B cell (primary cell): ENCODE results near the gene BRF1. TPM values are rescaled to one million over a fixed set of nuclear protein-coding genes. Genes with fewer than 3 reads are reported as not detected.

Experiments
- ATAC-seq: fragments of 200-7000 bp; cut with Tn5 transposase; one replicate; pipeline ENCODE4 v1.10.0; 2021; ENCODE audit warnings: low read depth, mild to moderate bottlenecking, moderate number of reproducible peaks, moderate library complexity
- CTCF ChIA-PET: fragments of 350-600 bp; sonication (Branson Sonifier 250); formaldehyde crosslinking; loops from one replicate; lab custom pipeline; 2021; ENCODE audit warnings: antibody characterized with exemption, inconsistent platforms; lab: Charles Lee
- POLR2A ChIA-PET: fragments of 350-600 bp; sonication (Branson Sonifier 250); formaldehyde crosslinking; loops from one replicate; lab custom pipeline; 2021; ENCODE audit warnings: antibody characterized with exemption; lab: Charles Lee
- DNase-seq: peaks from one replicate; pipeline ENCODE4 v3.0.0; 2013
- H2AFZ ChIP-seq: 2 replicates; pipeline ENCODE4 v1.6.1; 2012; ENCODE audit warnings: mild to moderate bottlenecking, low read depth, low read length; ENCODE audit not compliant: insufficient read depth, poor library complexity, severe bottlenecking
- H3K27ac ChIP-seq, 2 donors: 1 replicate in 1 of 2; 2 replicates in 1 of 2; pipeline ENCODE4 v1.5.1; 2012 to 2013; ENCODE audit warnings: low read length in 2 of 2, mild to moderate bottlenecking in 2 of 2, moderate library complexity in 1 of 2
- H3K27me3 ChIP-seq, 4 experiments: fragments of 200-600 bp in 1 of 4; sonication (generic) in 1 of 4; replicated peaks in 1 of 4; 1 replicate in 2 of 4; 2 replicates in 2 of 4; pipeline versions ENCODE4 v1.6.1 to v1.7.0; 2013 to 2016; ENCODE audit warnings: low read length in 3 of 4, mild to moderate bottlenecking in 2 of 4, mixed read lengths in 1 of 4, moderate library complexity in 1 of 4; ENCODE audit not compliant: insufficient read depth in 4 of 4, control insufficient read depth in 3 of 4; ENCODE audit errors: control extremely low read depth in 1 of 4
- H3K36me3 ChIP-seq, 2 experiments: replicated peaks in 1 of 2; 1 replicate in 1 of 2; 2 replicates in 1 of 2; pipeline versions ENCODE4 v1.6.1 to v1.7.1; 2013; ENCODE audit warnings: low read length in 1 of 2; ENCODE audit not compliant: insufficient read depth in 2 of 2, control insufficient read depth in 1 of 2; ENCODE audit errors: control extremely low read depth in 1 of 2, extremely low read depth in 1 of 2
- H3K4me1 ChIP-seq, 2 donors: fragments of 200-600 bp in 1 of 2; sonication (generic) in 1 of 2; 1 replicate in 1 of 2; 2 replicates in 1 of 2; pipeline versions ENCODE4 v1.5.1 to v1.6.1; 2013 to 2017; ENCODE audit warnings: low read length in 2 of 2; ENCODE audit not compliant: control insufficient read depth in 2 of 2, insufficient read depth in 2 of 2
- H3K4me2 ChIP-seq: replicated peaks from 2 replicates; pipeline ENCODE3; 2012; ENCODE audit warnings: mild to moderate bottlenecking, low read depth, low read length; ENCODE audit not compliant: poor library complexity, severe bottlenecking
- H3K4me3 ChIP-seq, 5 experiments: fragments of 200-600 bp in 1 of 5; sonication (generic) in 1 of 5; 1 replicate in 3 of 5; 2 replicates in 2 of 5; pipeline versions ENCODE4 v1.5.1 to v1.7.0; 2011 to 2016; ENCODE audit warnings: low read length in 4 of 5, mild to moderate bottlenecking in 4 of 5, low read depth in 2 of 5, control low read depth in 1 of 5, moderate library complexity in 1 of 5; ENCODE audit not compliant: insufficient read depth in 1 of 5; ENCODE audit errors: control extremely low read depth in 1 of 5, extremely low read depth in 1 of 5
- H3K79me2 ChIP-seq: fragments of 200-600 bp; sonication (generic); one replicate; pipeline ENCODE4 v1.6.0; 2016; ENCODE audit warnings: low read length; ENCODE audit not compliant: control insufficient read depth, insufficient read depth
- H3K9ac ChIP-seq: fragments of 200-600 bp; sonication (generic); 2 replicates; pipeline ENCODE4 v1.6.1; 2017; ENCODE audit warnings: mild to moderate bottlenecking, low read length, moderate library complexity
- H3K9me3 ChIP-seq, 3 donors: one replicate each; pipeline versions ENCODE4 v1.6.1 to v1.7.1; 2013; ENCODE audit warnings: low read length in 2 of 3; ENCODE audit not compliant: control insufficient read depth in 2 of 3, insufficient read depth in 1 of 3; ENCODE audit errors: control extremely low read depth in 1 of 3
- H4K20me1 ChIP-seq: 2 replicates; pipeline ENCODE4 v1.6.0; 2012; ENCODE audit warnings: mild to moderate bottlenecking, low read length; ENCODE audit not compliant: insufficient read depth, control insufficient read depth, poor library complexity, severe bottlenecking
- H3K27ac Mint-ChIP-seq: one replicate; pipeline ENCODE4 v1.8.0; 2021; ENCODE audit warnings: mixed read lengths
- H3K27me3 Mint-ChIP-seq: one replicate; pipeline ENCODE4 v1.8.0; 2021; ENCODE audit warnings: mixed read lengths
- H3K4me1 Mint-ChIP-seq: one replicate; pipeline ENCODE4 v1.8.0; 2021; ENCODE audit warnings: mixed read lengths
- H3K4me3 Mint-ChIP-seq: one replicate; pipeline ENCODE4 v1.8.0; 2021; ENCODE audit warnings: mixed read lengths
- H3K9me3 Mint-ChIP-seq: one replicate; pipeline ENCODE4 v1.8.0; 2022; ENCODE audit warnings: mixed read lengths; ENCODE audit not compliant: insufficient read depth
- EZH2 ChIP-seq: IDR thresholded peaks from 2 replicates; pipeline ENCODE4 v1.6.1; 2012; ENCODE audit warnings: borderline replicate concordance, low read depth, mild to moderate bottlenecking, moderate library complexity, low read length; ENCODE audit not compliant: insufficient read depth, poor library complexity, severe bottlenecking
- WGBS: methylation state at CpG from one replicate; pipeline ENCODE4 v1.1.5; 2013; ENCODE audit warnings: missing lambda C conversion rate; ENCODE audit not compliant: insufficient coverage; 5-methylcytosine and 5-hydroxymethylcytosine counted together
- intact Hi-C: fragments of 100-400 bp; cut with micrococcal nuclease; formaldehyde crosslinking; loops from one replicate; pipeline ENCODE4 v1.10.0; 2022
- polyA plus RNA-seq: library from polyadenylated mRNA; depleted of rRNA; stranded (reverse); fragments of >200 nt; gene quantifications from 2 replicates; pipeline ENCODE4 v1.2.3, GENCODE V29; 2012
- total RNA-seq, 2 donors: library from RNA; stranded (reverse); fragments of 120-200 nt in 1 of 2; gene quantifications; 1 replicate in 1 of 2; 2 replicates in 1 of 2; pipeline versions ENCODE4 v1.2.3 to v1.2.4, GENCODE V29; 2013 to 2022
- TF ChIP-seq, protein P1 (sequence below): fragments of 200-600 bp; IDR thresholded peaks from one replicate; pipeline ENCODE4 v1.8.0; 2022; ENCODE audit warnings: antibody characterized with exemption, mild to moderate bottlenecking

BRF1 gene
- total and polyA plus RNA-seq, 2 donors (not counting 1 experiment from before 2014, with no cell fraction given) = 24.5 to 55.8 TPM

DNA sequence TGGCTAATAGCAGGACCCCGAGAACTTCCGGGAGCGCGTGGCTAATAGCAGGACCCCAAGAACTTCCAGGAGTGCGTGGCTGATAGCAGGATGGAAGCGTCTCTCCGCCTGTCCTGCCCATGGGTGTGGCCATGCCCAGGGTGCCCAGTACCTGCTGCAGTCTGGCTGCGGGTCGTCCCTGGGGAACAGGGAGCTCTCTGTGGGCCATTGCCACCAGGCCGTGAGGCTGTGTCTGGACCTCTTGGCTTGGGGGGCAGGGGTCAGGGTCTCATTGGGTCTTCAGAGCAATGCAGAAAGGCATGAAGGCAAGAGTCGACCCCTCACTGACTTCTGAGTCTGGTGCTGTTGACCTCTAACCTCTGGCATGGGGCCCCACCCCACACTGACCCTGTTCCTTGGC lies 49.2 kb upstream of the BRF1 start:
- no peak for TF ChIP-seq EZH2
- TF ChIP-seq, protein P1, sequence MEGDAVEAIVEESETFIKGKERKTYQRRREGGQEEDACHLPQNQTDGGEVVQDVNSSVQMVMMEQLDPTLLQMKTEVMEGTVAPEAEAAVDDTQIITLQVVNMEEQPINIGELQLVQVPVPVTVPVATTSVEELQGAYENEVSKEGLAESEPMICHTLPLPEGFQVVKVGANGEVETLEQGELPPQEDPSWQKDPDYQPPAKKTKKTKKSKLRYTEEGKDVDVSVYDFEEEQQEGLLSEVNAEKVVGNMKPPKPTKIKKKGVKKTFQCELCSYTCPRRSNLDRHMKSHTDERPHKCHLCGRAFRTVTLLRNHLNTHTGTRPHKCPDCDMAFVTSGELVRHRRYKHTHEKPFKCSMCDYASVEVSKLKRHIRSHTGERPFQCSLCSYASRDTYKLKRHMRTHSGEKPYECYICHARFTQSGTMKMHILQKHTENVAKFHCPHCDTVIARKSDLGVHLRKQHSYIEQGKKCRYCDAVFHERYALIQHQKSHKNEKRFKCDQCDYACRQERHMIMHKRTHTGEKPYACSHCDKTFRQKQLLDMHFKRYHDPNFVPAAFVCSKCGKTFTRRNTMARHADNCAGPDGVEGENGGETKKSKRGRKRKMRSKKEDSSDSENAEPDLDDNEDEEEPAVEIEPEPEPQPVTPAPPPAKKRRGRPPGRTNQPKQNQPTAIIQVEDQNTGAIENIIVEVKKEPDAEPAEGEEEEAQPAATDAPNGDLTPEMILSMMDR = no peak
- CTCF ChIA-PET = no interaction called here

DNA sequence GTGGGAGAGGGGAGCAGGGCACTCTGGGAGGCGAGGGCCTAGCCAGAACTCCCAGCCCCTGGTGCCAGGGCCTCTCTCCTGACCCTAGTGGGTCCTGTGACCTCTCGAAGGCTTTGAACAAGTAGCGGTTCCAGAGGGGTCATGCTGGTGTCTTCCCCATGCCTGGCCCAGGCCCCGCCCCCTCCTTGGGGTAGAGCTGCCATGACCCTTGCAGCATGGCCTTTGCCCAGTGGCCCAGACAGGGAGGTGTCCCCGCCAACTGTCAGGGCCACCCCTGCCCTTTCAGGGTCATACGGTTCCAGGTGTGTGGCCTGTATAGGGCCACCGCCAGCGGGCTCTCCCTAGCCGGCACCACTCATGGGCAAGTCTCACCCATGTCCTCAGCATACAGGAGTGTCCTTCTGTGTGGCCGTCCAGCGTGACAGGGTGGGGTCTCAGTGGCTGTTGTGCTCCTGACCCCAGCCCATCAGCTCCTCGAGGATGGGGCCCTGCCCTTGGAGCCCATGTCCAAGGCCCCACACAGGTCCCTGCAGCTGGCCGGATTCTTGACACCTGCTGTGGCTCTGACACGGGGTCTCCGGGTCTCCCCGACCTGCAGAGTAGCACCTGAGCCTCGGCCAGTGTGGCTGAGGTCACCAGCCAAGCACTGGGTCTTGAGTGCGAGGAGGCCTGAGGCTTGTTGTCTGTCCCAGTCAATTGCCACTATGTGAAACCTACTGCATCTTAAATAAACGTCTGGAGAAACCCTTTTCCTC lies 48.3 kb upstream of the BRF1 start:
- Histone ChIP-seq H3K4me3 (no peak overlapping the region), H3K27ac (no peak overlapping the region), H3K9me3 (peaks cover 0 to 17% (median 5%) of the 10 kb centered on the region in 3 donors), H3K27me3 (no peaks in the 10 kb centered on the region), H3K9ac (no peak overlapping the region), H3K4me1 (peaks cover 4 to 13% of the 10 kb centered on the region in 2 donors), H3K4me2 (no peak overlapping the region), H3K36me3 (no peaks in the 10 kb centered on the region), H2AFZ (no peak overlapping the region), H3K79me2 (peaks cover 12% of the 10 kb centered on the region), H4K20me1 (peaks cover 42% of the 10 kb centered on the region)
- ATAC-seq = no peak
- Mint-ChIP-seq H3K4me1 (peaks cover 12% of the 10 kb centered on the region), H3K9me3 (no peaks in the 10 kb centered on the region), H3K4me3 (no peak overlapping the region), H3K27ac (no peak overlapping the region), H3K27me3 (no peaks in the 10 kb centered on the region)
- DNase-seq = no peak
- intact Hi-C loops = no loop called here
- WGBS = 92% methylated on average over 19 of the region's 19 CpGs
- POLR2A ChIA-PET = no interaction called here
- CTCF ChIA-PET = no interaction called here
- TF ChIP-seq, protein P1 = no peak
- no peak for TF ChIP-seq EZH2

More for the DNA sequence above, 49.2 kb upstream of the BRF1 start:
- no peaks in the 10 kb centered on the region for H3K27me3 Mint-ChIP-seq
- ATAC-seq (no peak), DNase-seq (no peak)
- no peak overlapping the region for H3K27ac ChIP-seq
- no peak overlapping the region for H3K27ac Mint-ChIP-seq
- no peaks in the 10 kb centered on the region for H3K9me3 Mint-ChIP-seq
- H3K9me3 ChIP-seq = peaks cover 0 to 17% (median 5%) of the 10 kb centered on the region in 3 donors
- peaks cover 8% of the 10 kb centered on the region for H3K79me2 ChIP-seq
- no peak overlapping the region for H3K4me3 ChIP-seq
- no peak overlapping the region for H3K9ac ChIP-seq
- POLR2A ChIA-PET = interaction anchor here (0.6 kb wide), 1 partner anchor 102 kb away, joined by 3 read pairs; no protein-coding TSS in a partner anchor
- no peak overlapping the region for H3K4me2 ChIP-seq
- WGBS = 95% methylated on average over 11 of the region's 11 CpGs
- H3K27me3 ChIP-seq = no peaks in the 10 kb centered on the region
- no peak overlapping the region for H2AFZ ChIP-seq
- H3K4me3 Mint-ChIP-seq = no peak overlapping the region
- no peaks in the 10 kb centered on the region for H3K36me3 ChIP-seq
- H3K4me1 Mint-ChIP-seq = peaks cover 12% of the 10 kb centered on the region
- H3K4me1 ChIP-seq = peaks cover 4 to 13% of the 10 kb centered on the region in 2 donors
- intact Hi-C loops = no loop called here
- H4K20me1 ChIP-seq = peaks cover 42% of the 10 kb centered on the region
